Measurements from ENCODE around the gene MAP2K2. TPM values are rescaled to one million over a fixed set of nuclear protein-coding genes. Genes with fewer than 3 reads are reported as not detected.

MAP2K2 gene
- total RNA-seq, 4 donors from 2014 or later: 89.0 to 111 (median 106) TPM

GRCh38 chr19:4081441-4082129 is 42.3 kb downstream of the MAP2K2 start:
- no peak overlapping the region for H3K4me3 ChIP-seq (ENCODE audit: low read depth, poor library complexity, severe bottlenecking)
- DNase-seq (ENCODE audit: low spot score in 2 of 2): no peak
- TF ChIP-seq POLR2A (IDR thresholded peaks at IDR 0.05) (no peak), CTCF (IDR thresholded peaks at IDR 0.05) (no peak)
- intact Hi-C loops (cut with DNase I; ENCODE audit: low total_unique reads): no loop called here
- 14 to 39% methylated on average over 2 of the region's 2 CpGs for WGBS, 2 donors

- intact Hi-C loops (cut with DNase I; ENCODE audit: low total_unique reads): no loop called here
- DNase-seq (ENCODE audit: low spot score in 2 of 2): no peak
- no peak for TF ChIP-seq CTCF (IDR thresholded peaks at IDR 0.05)
- TF ChIP-seq POLR2A (IDR thresholded peaks at IDR 0.05): no peak
- H3K4me3 ChIP-seq (ENCODE audit: low read depth, poor library complexity, severe bottlenecking): no peak overlapping the region
- WGBS, 2 donors: 77 to 81% methylated on average over 6 of the region's 6 CpGs
Measured at GRCh38 chr19:4080473-4080872, 43.4 kb downstream of the MAP2K2 start.

GRCh38 chr19:4077800-4078684 is 45.9 kb downstream of the MAP2K2 start:
- no peak for TF ChIP-seq POLR2A (IDR thresholded peaks at IDR 0.05)
- TF ChIP-seq CTCF (IDR thresholded peaks at IDR 0.05): no peak
- DNase-seq (ENCODE audit: low spot score in 2 of 2): no peak
- intact Hi-C loops (cut with DNase I; ENCODE audit: low total_unique reads): no loop called here
- H3K4me3 ChIP-seq (ENCODE audit: low read depth, poor library complexity, severe bottlenecking): peak overlapping the region; percentile 26
- 4 to 8% methylated on average over 25 to 29 of the region's 33 CpGs for WGBS, 2 donors

- WGBS, 2 donors: 88 to 90% methylated on average over 3 of the region's 3 CpGs
- no peak for TF ChIP-seq CTCF (IDR thresholded peaks at IDR 0.05)
- no peak for TF ChIP-seq POLR2A (IDR thresholded peaks at IDR 0.05)
- H3K4me3 ChIP-seq (ENCODE audit: low read depth, poor library complexity, severe bottlenecking): no peak overlapping the region
- intact Hi-C loops (cut with DNase I; ENCODE audit: low total_unique reads): no loop called here
- no peak for DNase-seq (ENCODE audit: low spot score in 2 of 2)
Measured at GRCh38 chr19:4077007-4077374, 46.9 kb downstream of the MAP2K2 start.

GRCh38 chr19:4075373-4075772 is 48.5 kb downstream of the MAP2K2 start:
- H3K4me3 ChIP-seq (ENCODE audit: low read depth, poor library complexity, severe bottlenecking): no peak overlapping the region
- intact Hi-C loops (cut with DNase I; ENCODE audit: low total_unique reads): no loop called here
- no peak for DNase-seq (ENCODE audit: low spot score in 2 of 2)
- 56 to 65% methylated on average over 9 of the region's 9 CpGs for WGBS, 2 donors
- TF ChIP-seq CTCF (IDR thresholded peaks at IDR 0.05) (no peak), POLR2A (IDR thresholded peaks at IDR 0.05) (no peak)

Measured in lower leg skin (tissue), 4 donors.